ENCODE data around the gene TRIO.

The TRIO gene

DNA sequence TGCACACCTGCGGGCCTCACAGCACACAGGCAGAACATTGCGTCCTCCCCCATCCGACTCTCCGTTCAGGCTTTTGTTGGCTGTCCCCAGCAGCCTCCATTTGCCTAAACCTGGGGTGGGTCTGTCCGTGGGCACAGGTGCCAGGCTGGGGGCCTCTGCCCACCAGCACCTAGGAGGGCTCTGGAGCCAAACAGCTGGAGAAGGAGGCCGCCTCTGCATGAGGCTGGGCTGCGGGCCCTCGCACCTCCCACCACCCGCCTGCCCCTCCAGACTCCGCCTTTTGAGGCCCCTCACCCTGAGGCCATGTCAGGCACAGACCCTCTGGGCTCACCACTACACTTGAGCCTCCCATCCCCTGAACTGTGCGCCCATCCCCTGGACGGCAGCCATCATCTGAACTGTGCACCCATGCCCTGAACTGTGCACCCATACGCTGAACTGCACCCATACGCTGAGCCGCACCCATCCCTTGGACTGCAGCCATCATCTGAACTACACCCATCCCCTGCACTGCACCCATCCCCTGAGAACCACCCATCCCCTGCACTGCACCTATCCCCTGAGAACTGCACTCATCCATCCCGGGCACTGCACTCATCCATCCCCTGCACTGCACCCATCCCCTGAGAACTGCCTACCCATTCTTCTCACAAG, 340.5 kb downstream of the TRIO start:
- TF ChIP-seq, protein P1, sequence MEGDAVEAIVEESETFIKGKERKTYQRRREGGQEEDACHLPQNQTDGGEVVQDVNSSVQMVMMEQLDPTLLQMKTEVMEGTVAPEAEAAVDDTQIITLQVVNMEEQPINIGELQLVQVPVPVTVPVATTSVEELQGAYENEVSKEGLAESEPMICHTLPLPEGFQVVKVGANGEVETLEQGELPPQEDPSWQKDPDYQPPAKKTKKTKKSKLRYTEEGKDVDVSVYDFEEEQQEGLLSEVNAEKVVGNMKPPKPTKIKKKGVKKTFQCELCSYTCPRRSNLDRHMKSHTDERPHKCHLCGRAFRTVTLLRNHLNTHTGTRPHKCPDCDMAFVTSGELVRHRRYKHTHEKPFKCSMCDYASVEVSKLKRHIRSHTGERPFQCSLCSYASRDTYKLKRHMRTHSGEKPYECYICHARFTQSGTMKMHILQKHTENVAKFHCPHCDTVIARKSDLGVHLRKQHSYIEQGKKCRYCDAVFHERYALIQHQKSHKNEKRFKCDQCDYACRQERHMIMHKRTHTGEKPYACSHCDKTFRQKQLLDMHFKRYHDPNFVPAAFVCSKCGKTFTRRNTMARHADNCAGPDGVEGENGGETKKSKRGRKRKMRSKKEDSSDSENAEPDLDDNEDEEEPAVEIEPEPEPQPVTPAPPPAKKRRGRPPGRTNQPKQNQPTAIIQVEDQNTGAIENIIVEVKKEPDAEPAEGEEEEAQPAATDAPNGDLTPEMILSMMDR (IDR thresholded peaks at IDR 0.05; ENCODE audit: low read depth, low read length) = no peak
- DNase-seq (ENCODE audit: extremely low read depth, low read depth) = no peak

DNA sequence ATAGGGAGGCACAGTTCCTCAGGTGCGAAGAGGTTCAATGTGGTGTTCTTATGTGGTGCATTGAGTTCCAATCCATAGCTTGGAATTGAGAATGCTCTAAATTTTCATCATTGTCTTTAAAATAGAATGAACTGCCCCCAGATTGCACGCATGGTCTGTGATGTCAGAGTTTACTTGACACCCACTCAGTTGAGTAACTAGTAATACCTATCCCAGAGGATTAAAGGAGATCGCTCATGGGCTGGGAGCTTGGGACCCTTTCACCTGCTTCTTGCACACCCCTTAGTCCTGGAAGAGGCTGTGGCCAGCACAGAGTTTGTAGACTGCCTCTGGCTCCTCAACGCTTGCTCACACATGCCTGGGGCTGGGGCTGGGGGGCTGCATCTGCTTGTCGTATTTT, 343.3 kb downstream of the TRIO start:
- TF ChIP-seq, protein P1 (IDR thresholded peaks at IDR 0.05; ENCODE audit: low read depth, low read length) = no peak
- DNase-seq (ENCODE audit: extremely low read depth, low read depth) = no peak

DNA sequence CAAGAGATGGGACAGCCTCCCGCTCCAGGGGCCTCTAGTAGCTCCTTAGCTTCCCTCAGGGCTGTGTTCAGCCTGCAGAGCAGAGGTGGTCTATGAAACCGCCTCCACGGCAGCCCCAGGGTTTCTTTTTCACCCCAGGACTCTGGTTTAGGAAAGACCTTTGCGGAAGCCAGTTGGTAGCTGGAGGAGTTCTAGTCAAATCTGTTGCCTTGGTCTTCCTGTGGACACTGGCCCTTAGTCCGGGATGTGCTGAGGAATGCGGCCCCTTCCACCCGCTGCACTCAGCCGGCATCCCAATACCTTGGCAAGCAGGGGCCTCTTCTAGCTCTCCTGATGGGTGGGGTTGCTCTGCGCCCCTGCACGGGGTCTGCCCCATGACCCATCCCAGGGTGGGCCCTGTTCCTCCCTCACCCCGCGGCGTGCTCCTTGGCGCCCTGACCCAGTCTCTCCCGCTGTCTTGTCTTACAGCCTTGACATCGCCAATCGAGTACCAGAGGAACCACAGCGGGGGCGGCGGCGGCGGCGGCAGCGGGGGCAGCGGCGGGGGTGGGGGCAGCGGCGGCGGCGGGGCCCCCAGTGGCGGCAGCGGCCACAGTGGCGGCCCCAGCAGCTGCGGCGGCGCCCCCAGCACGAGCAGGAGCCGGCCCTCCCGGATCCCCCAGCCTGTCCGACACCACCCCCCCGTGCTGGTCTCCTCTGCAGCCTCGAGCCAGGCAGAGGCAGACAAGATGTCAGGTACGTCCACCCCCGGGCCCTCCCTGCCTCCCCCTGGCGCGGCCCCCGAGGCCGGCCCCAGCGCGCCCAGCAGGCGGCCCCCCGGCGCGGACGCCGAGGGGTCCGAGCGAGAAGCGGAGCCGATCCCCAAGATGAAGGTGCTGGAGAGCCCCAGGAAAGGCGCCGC, 344.1 kb downstream of the TRIO start:
- TF ChIP-seq, protein P1 (IDR thresholded peaks at IDR 0.05; ENCODE audit: low read depth, low read length) = no peak
- no peak for DNase-seq (ENCODE audit: extremely low read depth, low read depth)

DNA sequence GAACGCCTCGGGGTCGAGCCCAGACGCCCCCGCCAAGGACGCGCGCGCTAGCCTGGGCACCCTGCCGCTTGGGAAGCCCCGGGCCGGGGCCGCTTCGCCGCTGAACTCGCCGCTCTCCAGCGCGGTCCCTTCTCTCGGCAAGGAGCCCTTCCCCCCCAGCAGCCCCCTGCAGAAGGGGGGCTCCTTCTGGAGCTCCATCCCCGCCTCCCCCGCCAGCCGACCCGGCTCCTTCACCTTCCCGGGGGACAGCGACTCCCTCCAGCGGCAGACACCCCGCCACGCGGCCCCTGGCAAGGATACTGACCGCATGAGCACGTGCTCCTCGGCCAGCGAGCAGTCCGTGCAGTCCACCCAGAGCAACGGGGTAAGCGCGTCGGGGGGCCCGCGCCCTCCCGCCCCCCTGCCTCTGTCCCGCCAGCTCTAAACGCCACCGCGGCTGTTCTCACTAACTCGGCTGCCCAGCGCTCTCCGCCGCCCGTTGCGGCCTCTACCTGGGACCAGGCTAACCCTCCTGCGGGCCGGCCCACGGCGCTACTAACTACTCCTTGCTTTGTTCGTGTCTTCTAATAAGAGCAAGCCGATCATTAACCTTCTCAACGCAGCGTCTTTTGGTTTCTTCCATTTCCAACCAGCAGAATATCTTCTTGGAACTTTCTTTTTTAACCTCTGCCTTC, 344.9 kb downstream of the TRIO start:
- TF ChIP-seq, protein P1 (IDR thresholded peaks at IDR 0.05; ENCODE audit: low read depth, low read length) = no peak
- DNase-seq (ENCODE audit: extremely low read depth, low read depth) = no peak

DNA sequence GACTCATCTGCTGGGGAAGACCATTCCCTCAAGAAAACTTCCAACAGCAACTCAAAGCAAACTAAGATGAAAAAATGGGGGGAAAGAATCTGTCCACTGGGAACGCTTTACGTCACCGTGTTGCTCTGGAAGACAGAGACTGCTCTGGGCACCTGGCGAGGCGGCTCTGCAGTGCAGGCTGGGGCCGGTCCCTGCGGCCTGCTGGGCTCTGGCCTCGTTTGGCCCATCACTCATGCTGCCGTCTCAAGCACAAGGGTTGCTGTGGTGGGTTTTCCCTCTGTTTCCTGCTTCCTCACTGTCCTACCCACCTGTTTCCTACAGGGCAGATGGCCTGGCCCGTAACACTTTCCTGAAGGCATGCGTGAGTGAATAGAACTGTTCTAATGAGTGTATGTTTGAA, 345.6 kb downstream of the TRIO start:
- no peak for DNase-seq (ENCODE audit: extremely low read depth, low read depth)
- TF ChIP-seq, protein P1 (IDR thresholded peaks at IDR 0.05; ENCODE audit: low read depth, low read length) = no peak

DNA sequence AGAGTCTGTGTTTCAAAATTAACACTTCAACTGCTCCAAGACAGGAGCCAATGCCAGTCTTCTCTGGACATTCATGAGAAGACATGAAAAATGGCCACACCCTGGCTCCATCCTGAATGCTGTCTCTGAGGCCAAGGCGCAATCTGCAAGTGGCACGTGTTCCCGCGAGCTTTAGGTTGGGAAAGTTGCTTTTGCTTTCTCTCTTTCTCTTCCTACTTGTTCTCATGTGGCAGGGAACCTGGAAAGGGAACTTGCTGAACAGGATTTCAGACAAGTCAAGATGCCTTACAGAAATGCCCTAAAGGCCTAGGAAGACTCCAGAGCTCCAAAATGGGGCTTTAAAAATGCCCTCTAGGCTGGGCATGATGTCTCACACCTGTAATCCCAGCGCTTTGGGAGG, 346.5 kb downstream of the TRIO start:
- TF ChIP-seq, protein P1 (IDR thresholded peaks at IDR 0.05; ENCODE audit: low read depth, low read length) = no peak
- no peak for DNase-seq (ENCODE audit: extremely low read depth, low read depth)

DNA sequence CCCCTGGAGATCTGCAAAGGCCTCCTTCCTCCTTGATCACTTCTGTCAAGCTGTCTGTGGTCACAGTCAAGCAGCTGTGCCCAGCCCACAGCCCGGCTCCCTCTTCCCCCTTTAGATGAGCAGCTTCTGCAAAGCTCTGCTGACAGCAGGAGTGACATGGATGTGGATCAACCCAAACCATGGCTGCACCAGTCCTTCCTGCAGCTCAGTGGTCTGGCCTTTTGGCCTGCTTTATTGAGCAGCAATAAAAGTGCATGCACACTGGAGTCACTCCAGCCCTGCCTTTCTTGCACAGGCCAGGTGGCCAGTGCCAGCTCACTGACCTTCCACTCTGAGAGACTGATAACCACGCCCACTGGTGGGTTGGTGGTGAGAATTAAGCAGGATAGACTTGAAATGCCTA, 347.2 kb downstream of the TRIO start:
- DNase-seq (ENCODE audit: extremely low read depth, low read depth) = no peak
- TF ChIP-seq, protein P1 (IDR thresholded peaks at IDR 0.05; ENCODE audit: low read depth, low read length) = no peak

Measured in AG09319 (cell line).